AG10803 (cell line): ENCODE measurements around the gene BAG2.
A peak's percentile ranks its signal among the peaks of the same experiment; 100 is the strongest.

ENCODE experiments used
- DNase-seq: peaks from one replicate; pipeline ENCODE4 v3.0.0; 2010; ENCODE audit warnings: low read depth
- H3K4me3 ChIP-seq: 2 replicates; pipeline ENCODE4 v1.5.1; 2011; ENCODE audit warnings: mild to moderate bottlenecking, low read length, control low read depth
- TF ChIP-seq, protein P1 (sequence below): conservative IDR thresholded peaks from 2 replicates; pipeline ENCODE4 v1.5.1; 2011; ENCODE audit warnings: mild to moderate bottlenecking, low read length, control low read depth, inconsistent platforms

BAG2 gene

DNA sequence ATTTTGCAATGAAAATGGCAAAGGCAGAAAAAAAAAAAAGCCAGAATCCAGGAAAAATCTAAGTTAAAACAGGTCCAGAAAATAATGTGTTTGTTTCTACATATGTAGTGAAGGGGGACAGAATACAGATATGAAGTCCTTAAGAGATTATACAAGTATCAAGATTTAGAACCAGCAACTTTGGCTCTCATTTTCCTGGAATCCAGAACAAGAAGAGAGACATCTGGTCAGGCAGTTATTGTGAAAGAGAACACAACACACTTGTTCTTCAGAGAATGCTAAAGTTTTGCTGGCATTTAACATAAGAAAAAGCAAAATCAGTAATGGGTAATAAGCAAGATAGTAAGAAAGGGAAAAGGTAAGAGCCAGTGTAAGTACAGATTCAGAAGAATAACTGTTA, 21.1 kb downstream of the BAG2 start:
- peak; percentile 67 for DNase-seq

DNA sequence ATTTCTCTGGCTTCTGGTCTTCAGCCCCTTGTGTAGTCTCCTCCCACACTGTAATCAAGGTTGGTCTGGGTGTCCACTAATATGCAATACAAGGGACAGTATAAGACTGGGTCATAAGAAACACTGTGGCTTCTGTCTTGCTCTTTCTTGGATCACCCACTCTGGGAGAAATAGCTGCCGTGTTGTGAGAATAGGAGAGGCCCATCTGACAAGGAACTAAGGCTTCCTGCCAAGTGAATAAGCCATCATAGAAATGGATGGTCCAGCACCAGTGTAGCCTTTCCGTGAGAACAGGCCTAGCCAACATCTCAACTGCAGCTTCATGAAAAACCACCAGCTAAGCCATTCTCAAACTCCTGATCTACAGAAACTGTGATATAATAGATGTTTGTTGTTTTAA, 23.3 kb downstream of the BAG2 start:
- TF ChIP-seq, protein P1, sequence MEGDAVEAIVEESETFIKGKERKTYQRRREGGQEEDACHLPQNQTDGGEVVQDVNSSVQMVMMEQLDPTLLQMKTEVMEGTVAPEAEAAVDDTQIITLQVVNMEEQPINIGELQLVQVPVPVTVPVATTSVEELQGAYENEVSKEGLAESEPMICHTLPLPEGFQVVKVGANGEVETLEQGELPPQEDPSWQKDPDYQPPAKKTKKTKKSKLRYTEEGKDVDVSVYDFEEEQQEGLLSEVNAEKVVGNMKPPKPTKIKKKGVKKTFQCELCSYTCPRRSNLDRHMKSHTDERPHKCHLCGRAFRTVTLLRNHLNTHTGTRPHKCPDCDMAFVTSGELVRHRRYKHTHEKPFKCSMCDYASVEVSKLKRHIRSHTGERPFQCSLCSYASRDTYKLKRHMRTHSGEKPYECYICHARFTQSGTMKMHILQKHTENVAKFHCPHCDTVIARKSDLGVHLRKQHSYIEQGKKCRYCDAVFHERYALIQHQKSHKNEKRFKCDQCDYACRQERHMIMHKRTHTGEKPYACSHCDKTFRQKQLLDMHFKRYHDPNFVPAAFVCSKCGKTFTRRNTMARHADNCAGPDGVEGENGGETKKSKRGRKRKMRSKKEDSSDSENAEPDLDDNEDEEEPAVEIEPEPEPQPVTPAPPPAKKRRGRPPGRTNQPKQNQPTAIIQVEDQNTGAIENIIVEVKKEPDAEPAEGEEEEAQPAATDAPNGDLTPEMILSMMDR = no peak
- no peak for DNase-seq
- no peak overlapping the region for H3K4me3 ChIP-seq

More for the DNA sequence above, 21.1 kb downstream of the BAG2 start:
- H3K4me3 ChIP-seq = no peak overlapping the region
- TF ChIP-seq, protein P1 = no peak

DNA sequence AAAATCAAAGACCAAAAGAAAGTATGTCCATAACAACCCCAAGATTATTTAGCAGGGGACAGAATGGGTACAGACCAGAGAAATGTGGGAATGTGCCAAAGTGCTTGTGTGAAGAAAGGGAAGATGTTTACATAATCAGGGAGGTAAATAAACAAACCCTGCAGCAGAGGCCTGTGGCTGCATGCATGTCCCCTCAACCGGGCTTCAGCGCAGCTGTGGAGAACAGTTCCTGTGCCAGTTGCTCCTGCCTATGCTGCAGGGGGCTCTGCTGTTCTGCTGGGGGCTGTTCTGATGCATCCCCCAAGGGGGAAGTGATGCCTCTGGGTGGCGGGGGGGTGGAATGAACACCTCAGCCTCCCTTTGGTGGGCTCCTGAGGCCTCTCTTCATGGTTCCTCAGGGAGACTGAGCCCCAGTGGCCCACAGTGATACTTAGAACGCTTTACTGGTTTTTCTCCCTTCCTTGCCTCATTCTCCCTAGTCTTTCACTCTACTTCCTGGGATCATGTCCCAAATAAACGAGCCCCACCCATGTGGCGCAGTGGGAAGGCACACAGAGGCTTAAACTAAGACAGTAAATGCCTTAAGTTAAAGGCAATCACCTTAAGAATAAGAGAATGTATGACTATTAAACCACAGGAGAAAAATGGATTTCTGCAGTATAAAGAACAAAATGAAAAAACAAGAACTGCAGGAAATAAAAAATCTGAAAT, 27.0 kb downstream of the BAG2 start:
- H3K4me3 ChIP-seq = no peak overlapping the region
- TF ChIP-seq, protein P1 = no peak
- no peak for DNase-seq

DNA sequence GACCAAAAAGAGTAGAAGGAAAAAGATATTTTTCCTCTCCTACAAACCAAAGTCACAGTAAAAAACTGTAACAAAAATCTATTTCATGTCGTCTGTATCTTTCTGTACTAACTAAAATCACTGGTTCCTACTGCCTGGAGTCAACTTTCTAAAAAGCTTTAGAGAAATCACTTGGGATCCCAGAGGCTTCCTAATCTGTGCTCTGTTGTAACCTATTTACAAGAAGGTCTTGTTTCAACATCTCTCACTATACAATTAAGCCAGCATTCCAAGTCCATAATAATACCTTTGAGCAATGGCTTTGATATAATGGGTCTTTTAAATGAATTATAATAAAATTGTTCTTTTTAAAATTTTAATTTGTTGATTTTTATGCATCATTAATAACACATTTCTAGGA, 29.6 kb downstream of the BAG2 start:
- TF ChIP-seq, protein P1 = no peak
- DNase-seq = no peak
- no peak overlapping the region for H3K4me3 ChIP-seq

DNA sequence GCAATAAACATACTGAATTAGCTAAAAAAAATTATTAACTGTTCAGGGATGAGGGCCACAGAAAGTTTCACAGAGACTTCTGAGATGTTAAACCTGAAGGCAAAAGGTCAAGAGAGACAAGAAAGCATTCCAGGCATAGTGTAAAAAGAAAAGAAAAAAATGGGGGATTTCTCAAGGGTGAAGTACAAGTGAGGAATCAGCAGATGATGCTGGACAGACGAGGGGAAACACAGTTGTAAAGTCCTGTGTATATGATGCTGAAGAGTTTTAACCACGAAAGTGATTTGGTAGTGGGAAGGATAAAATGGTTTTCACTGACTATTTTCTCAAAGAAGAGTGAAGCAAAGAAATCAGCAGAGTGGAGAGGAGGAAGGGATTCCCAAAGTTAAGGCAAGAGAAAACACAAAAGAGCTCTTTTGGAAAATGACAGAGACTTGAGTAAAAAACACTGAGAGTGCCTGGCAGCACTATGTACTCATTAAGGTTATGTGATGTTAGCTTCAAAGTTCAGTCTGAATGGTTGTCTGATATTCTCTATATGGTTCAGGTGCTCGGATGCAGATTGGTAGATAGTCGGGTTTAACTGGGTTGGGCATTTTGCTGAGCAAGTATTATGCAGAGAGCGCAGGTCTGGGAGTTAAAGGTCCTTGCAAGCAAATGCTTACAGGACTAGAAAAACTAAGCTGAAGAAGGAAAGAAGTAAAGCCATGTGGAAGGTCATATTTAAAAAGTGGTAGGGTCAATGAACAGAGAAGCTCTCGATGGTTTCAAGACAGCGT, 33.6 kb downstream of the BAG2 start:
- no peak for DNase-seq
- TF ChIP-seq, protein P1 = no peak
- no peak overlapping the region for H3K4me3 ChIP-seq

DNA sequence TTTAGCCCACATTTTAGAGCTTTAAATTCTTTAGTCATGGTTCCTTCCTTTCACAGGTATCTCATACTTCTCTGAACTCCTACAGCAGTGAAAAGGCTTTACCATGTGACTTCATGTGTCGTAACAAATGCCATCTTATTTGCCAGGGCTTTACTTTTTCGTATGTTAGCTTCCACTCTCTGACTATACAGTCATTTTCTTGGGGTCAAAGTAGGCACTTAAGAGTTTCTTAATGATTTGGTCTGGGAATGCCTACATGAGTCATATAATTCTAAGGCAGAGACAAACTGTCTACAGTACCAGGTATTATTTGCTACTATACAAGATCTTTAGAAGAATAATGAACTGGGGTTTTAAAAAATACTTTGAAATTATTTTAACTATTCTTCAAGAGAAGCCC, 35.0 kb downstream of the BAG2 start:
- DNase-seq = peak; percentile 46
- no peak overlapping the region for H3K4me3 ChIP-seq
- TF ChIP-seq, protein P1 = no peak

DNA sequence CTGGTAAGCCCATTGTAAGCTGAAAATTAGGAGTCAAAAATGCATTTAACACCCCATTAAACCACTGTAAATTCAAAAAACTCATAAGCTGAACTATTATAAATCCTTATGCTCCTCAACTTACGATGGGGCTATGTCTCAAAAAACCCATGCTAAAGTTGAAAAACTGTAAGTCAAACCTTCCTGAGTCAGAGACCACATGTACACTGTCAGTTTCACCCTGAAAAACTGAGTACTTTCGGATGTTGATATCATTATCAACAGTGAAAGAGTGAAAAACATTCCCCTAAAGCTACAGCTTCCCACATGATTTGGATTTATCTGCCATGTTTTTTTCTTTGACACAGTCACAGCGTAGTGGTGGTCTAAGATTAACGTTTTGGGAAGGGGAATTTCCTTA, 35.7 kb downstream of the BAG2 start:
- no peak for DNase-seq
- TF ChIP-seq, protein P1 = no peak
- H3K4me3 ChIP-seq = no peak overlapping the region
